NCI-H524 (cell line): Measurements from ENCODE around the gene CCDC107.

ENCODE experiments used
- DNase-seq, 2 experiments: peaks; one replicate each; lab custom pipeline; 2025; lab: John Stamatoyannopoulos, UW

Gene CCDC107

DNA sequence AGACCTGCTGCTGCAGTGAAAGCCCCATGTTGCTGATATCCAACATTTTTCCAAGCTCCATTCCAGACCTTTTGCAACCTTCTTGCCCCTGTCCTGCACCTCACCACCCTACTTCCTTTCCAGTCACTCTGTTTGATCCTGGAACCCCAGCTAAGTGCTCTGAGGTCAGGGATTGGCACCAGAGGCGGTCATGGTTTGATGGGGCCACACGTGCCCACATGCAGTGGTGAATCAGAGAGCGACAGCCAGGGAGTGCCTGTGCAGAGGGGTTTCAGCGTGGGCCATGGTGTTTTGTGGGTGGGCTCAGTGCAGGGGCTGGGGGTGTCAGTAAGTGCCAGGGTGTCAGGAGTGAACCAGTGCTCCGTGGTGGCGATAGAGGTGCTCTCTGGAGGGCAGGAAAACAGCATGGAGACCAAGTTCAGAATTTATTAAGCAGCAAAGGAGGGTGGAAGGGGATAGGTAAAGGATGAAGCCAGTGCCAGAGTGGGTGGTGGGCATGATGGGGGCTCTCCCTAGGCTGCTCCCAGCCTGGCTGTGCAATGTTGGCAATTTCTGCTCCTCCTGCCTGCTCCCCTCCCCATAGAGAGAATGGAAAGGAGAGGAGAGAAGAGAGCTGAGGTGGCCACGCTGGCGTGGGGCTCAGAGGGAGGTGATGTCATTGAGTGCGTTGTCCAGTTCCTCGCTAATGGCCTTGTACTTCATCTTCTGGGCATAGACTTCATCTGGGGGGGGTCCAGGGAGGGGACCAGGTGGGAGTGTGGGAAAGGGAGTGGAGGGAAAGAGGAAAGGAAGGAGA is 24.6 kb downstream of the CCDC107 start:
- no peak for DNase-seq

- no peak for DNase-seq
These were observed 25.2 kb downstream of the CCDC107 start for GRCh38 chr9:35683323-35683722.

GRCh38 chr9:35684921-35685320 is 26.8 kb downstream of the CCDC107 start:
- no peak for DNase-seq

- no peak for DNase-seq
These were observed 27.4 kb downstream of the CCDC107 start for GRCh38 chr9:35685506-35685905.

DNA sequence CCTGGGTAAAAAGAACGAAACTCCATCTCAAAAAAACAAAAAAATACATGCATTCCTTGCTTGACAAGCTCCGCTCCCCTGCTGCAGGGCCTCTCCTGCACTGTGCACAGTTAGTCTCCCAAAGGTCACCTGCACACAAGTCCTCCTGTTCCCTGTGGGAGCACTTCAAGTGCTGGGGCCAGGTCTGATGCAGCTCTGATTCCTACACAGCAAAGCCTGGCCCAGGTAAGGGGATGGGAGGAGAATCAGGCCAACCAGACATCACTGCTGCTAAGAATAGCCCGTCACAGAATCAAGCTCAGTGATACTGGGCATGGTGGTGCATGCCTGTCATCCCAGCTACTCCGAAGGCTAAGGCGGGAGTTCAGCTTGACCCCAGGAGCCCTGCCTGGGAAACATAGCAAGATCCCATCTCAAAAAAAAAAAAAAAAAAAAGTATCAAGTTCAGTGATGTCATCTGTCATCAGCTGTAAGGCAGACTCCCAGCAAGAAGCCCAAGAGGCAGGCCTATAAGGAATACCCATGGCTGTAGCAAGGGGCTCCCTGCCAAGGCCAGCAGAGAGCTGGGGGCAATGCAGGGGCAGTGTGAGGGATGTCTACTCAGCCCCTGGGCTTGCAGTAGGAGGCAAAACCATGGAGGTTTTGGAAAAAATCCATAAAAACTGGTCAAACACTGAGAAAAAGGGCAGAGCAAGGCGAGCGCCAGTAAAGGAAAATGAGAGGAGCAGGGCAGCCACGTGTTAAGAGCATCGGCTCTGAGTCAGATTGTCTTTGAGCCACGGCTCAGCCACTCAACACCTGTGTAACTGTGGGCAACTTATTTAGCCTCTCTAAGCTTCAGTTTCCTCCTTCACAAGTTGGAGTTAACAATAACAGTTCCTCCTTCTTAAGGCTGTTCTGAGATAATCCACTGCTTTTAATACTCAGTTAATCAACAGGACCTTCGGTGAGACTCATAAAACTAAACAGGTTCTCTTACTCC is 28.4 kb downstream of the CCDC107 start:
- no peak for DNase-seq

DNA sequence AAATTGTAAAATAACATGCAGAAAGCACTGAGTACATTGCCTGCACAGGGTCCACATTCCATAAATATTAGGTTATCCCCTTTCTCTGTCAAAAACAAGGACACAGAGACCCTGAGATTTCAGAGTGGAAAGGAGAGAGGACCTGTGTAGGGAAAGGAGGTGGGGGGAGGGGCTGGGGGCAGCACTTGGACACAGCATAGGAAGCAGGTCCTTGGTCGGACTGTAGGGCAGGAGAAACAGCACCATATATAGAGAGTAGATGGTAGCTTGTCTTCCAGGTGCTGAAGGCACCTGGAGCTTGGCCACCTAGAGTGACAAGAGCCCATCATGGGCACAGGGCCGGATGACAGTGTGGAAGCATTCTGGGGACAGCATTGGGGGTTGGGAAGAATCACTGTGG is 29.2 kb downstream of the CCDC107 start:
- no peak for DNase-seq

DNA sequence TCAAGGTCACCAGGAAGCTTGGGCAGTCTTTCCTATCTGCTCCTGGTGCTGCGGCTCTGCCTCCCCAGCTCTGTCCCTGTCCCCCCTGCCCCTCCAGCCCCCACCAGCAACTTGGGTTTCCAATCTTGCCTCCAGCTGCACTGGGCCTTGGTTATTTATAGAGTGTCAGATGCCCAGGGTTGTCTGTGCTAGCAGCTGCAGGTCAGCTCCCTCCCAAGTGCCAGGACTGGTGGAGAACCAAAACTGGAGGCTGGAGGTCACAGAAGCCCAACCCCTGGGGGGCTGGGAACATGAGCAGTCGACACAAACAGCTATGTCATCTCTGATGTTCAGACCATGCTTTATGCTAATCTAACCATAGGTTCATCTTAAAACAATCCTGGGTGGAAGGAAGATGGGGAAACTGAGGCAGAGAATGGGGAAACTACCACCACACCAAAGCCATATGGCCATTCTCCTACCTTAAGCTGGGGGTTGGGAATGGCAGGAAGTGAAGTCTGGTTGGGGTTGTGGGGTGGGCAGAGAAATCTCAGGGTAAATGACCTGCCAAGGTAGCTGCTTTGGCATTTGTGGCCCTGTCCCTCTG is 30.0 kb downstream of the CCDC107 start:
- DNase-seq = no peak

GRCh38 chr9:35688558-35689541 is 30.8 kb downstream of the CCDC107 start:
- no peak for DNase-seq

GRCh38 chr9:35689542-35690293 is 31.6 kb downstream of the CCDC107 start, which contains the start of gene TPM2:
Gene TPM2 (minus strand): TSS chr9:35689925. CDS start chr9:35689817, 108 bp downstream.
- no peak for DNase-seq

DNA sequence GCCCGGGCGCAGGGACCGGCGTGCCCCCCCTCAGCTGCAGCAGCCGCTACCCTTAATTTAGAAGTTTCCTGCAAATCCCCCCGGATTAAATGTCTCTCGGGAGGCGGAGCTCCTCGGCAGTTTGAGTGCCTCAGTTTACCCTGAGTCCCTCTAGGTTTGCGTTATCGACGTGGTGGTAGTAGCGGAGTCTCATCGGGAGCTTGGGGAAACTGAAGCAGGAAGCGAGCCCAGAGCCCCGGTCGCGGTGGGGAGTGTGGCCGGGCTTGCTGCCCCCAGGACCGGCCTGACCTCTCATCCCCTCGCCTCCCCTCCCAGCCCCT is 32.2 kb downstream of the CCDC107 start:
- peak in 1 of 2 experiments; percentile 12 for DNase-seq

DNA sequence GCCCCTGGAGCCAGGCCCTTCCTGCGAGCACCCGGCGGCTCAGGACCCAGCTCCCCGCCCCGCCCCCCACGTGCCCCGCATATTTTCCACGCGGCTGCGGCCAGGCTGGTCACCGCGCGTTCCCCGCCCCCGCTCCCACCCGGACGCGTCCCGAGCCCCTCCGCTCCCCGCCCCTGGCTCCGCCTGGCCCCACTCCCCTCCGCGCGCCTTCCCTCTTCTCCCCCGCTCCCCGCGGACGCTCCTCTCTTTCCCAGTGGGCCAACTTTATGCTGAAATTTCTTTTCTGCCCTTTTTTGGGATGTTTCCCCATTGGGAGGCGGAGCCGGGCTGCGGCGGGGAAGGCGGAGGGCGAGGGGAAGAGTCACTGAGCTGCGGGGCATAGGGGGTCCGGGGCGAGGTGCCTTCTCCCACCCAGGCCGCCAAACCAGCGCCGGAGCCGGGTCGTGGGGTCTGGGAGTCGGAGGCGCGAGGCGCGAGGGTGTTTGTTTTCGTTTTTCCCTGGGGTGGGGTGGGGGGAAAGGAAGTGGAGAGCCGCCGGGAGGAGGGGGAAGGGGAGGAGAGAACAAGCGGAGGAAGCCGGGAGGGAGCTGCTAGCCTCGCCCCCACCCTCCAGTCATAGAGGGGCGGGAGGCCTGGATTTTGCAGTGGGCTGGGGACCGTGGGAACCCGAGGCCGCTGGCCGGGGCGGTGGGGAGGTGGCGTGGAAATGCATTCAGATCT is 32.7 kb downstream of the CCDC107 start:
- DNase-seq = peak in 1 of 2 experiments; percentile 34

DNA sequence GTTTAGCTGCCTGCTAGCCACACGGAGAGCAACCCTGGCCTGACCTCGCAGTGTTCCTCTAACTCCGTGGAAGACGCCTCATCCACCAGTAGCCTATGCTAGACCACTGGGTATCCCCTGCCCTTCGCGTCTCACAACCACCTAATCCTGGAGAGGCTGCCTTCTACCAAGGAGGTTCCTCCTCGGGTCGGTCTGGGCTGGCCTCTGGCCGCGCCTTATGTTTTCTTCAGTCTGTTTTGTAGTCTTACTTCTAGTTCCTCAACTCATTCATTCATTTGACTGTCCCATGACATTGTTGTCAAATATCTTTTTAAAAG is 33.2 kb downstream of the CCDC107 start:
- DNase-seq = no peak

- no peak for DNase-seq
These were observed 33.7 kb downstream of the CCDC107 start for GRCh38 chr9:35691757-35692301.

GRCh38 chr9:35695943-35696401 is 37.9 kb downstream of the CCDC107 start:
- DNase-seq = no peak

GRCh38 chr9:35696520-35697215 is 38.6 kb downstream of the CCDC107 start:
- DNase-seq = peak in 1 of 2 experiments; percentile 39

- DNase-seq = no peak
These were observed 39.4 kb downstream of the CCDC107 start for GRCh38 chr9:35697486-35697885.

GRCh38 chr9:35698231-35698630 is 40.1 kb downstream of the CCDC107 start:
- no peak for DNase-seq

DNA sequence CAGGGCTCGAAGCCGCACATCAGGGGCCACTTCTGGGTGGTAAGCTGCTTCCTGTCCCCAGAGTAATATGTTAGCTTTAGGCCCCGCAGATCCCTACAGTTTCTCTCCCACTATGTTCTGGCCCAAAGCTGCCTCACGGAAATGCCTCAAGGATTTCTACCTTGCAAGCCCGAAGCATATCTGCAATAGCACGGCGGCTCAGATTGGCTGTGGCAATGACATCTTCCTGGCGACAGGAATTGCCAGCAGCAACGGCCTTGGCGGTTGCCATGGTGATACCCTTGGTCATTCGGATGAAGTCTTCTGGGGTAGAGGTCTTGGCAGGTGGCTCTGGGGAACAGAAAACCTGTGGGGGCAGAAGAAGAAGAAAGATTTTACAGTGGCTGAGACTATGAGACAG is 41.9 kb downstream of the CCDC107 start:
- DNase-seq = no peak

- DNase-seq = no peak
These were observed 42.9 kb downstream of the CCDC107 start for GRCh38 chr9:35700942-35701341.
